ENCODE data around the gene EXOC3.
"Not testable (repeated sequence)": the region's sequence is repeated elsewhere in the genome, so short reads cannot be mapped to it uniquely, and the experiment has no call there.

DNA sequence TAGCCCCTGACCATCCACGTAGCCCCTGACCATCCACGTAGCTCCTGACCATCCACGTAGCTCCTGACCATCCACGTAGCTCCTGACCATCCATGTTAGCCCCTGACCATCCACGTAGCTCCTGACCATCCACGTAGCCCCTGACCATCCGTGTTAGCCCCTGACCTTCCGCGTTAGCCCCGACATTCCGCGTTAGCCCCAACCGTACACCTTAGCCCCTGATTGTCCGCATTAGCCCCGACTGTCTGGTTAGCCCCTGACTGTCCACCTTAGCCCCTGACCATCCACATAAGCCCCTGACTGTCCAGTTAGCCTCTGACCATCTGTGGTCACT lies 44.9 kb upstream of the EXOC3 start:
- not testable (repeated sequence) for TF ChIP-seq EZH2 (IDR thresholded peaks at IDR 0.05; ENCODE audit: insufficient read depth, poor library complexity, severe bottlenecking); EZH2phosphoT487 (IDR thresholded peaks at IDR 0.05; ENCODE audit: insufficient read depth, low read depth)

All from GM23248 (cell line).